Measurements from ENCODE around the gene ADARB2. TPM values are rescaled to one million over a fixed set of nuclear protein-coding genes. Genes with fewer than 3 reads are reported as not detected.

The ADARB2 gene
- total RNA-seq, 2 donors from 2014 or later: 1.1 to 1.8 TPM

DNA sequence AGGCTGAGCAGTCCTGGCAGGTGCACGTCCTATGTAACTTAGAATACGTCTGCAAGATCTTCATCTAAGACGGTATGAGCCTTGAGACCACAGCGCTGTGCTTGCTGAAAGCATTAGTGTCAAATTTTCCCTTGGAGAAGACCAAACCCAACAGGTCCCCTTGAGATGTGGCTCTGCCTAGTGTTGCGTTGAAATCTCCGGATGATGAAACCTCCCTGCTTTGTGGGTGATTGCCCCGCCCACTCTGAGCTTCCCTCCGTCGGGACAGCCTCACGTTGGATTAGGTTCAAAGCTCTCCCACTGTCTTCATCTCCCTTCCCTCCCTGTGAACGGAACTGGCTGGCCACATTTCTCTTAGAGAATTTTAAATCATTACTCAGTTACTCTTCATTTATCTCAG lies 102.0 kb downstream of the ADARB2 start:
- no peak overlapping the region for H3K4me3 Mint-ChIP-seq
- no peak overlapping the region for H3K9ac ChIP-seq (ENCODE audit: extremely low read depth, low read length, poor library complexity, severe bottlenecking)
- no peaks in the 10 kb centered on the region for H3K27me3 Mint-ChIP-seq (ENCODE audit: insufficient read depth)
- no peaks in the 10 kb centered on the region for H3K27me3 ChIP-seq (ENCODE audit: control insufficient read depth, insufficient read depth, low read length, poor library complexity, severe bottlenecking)
- H3K4me1 ChIP-seq (ENCODE audit: control insufficient read depth, insufficient read depth, low read length): no peaks in the 10 kb centered on the region
- no peaks in the 10 kb centered on the region for H3K4me1 Mint-ChIP-seq
- no peak overlapping the region for H3K27ac ChIP-seq (ENCODE audit: low read depth, low read length)
- H3K36me3 Mint-ChIP-seq (ENCODE audit: low read depth): no peaks in the 10 kb centered on the region
- no peak overlapping the region for H3K27ac Mint-ChIP-seq
- peak; percentile 42 for DNase-seq
- H3K4me3 ChIP-seq (ENCODE audit: low read length): no peak overlapping the region
- H3K9me3 Mint-ChIP-seq: no peaks in the 10 kb centered on the region
- WGBS, 2 experiments (ENCODE audit: insufficient coverage in 1 of 2, insufficient read length in 1 of 2): 77 to 81% methylated on average over 11 of the region's 11 CpGs
- no peaks in the 10 kb centered on the region for H3K36me3 ChIP-seq (ENCODE audit: control insufficient read depth, insufficient read depth, low read length)
- no peaks in the 10 kb centered on the region for H3K9me3 ChIP-seq (ENCODE audit: control insufficient read depth, low read length)
- TF ChIP-seq, protein P1, sequence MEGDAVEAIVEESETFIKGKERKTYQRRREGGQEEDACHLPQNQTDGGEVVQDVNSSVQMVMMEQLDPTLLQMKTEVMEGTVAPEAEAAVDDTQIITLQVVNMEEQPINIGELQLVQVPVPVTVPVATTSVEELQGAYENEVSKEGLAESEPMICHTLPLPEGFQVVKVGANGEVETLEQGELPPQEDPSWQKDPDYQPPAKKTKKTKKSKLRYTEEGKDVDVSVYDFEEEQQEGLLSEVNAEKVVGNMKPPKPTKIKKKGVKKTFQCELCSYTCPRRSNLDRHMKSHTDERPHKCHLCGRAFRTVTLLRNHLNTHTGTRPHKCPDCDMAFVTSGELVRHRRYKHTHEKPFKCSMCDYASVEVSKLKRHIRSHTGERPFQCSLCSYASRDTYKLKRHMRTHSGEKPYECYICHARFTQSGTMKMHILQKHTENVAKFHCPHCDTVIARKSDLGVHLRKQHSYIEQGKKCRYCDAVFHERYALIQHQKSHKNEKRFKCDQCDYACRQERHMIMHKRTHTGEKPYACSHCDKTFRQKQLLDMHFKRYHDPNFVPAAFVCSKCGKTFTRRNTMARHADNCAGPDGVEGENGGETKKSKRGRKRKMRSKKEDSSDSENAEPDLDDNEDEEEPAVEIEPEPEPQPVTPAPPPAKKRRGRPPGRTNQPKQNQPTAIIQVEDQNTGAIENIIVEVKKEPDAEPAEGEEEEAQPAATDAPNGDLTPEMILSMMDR (conservative IDR thresholded peaks at IDR 0.05): no peak

DNA sequence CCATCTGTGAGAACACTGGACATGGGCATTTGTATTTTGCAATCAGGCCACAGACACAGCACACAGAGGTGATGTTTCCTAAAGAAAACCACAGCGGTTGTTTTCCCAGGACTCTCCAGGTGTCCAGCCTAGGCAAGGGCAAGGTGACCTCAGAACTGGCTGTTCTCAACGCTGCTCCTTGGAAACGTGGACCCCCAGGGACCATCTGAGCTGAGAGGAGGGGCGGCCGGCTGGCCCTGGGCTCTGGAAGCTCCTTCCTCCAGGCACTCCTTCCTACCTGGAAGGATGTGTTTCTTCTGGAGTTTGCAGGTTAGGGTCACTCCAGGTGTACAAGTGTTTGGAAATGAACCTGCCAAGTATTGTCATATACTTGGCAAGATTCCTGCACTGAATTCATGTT lies 103.1 kb downstream of the ADARB2 start:
- Histone ChIP-seq H3K9me3 (ENCODE audit: control insufficient read depth, low read length) (no peaks in the 10 kb centered on the region), H3K27me3 (ENCODE audit: control insufficient read depth, insufficient read depth, low read length, poor library complexity, severe bottlenecking) (no peaks in the 10 kb centered on the region), H3K4me3 (ENCODE audit: low read length) (no peak overlapping the region), H3K36me3 (ENCODE audit: control insufficient read depth, insufficient read depth, low read length) (no peaks in the 10 kb centered on the region), H3K4me1 (ENCODE audit: control insufficient read depth, insufficient read depth, low read length) (no peaks in the 10 kb centered on the region), H3K27ac (ENCODE audit: low read depth, low read length) (no peak overlapping the region), H3K9ac (ENCODE audit: extremely low read depth, low read length, poor library complexity, severe bottlenecking) (no peak overlapping the region)
- WGBS, 2 experiments (ENCODE audit: insufficient coverage in 1 of 2, insufficient read length in 1 of 2): 90 to 100% methylated on average over 2 to 5 of the region's 5 CpGs
- no peaks in the 10 kb centered on the region for H3K36me3 Mint-ChIP-seq (ENCODE audit: low read depth)
- no peaks in the 10 kb centered on the region for H3K9me3 Mint-ChIP-seq
- H3K4me1 Mint-ChIP-seq: peaks cover 4% of the 10 kb centered on the region
- TF ChIP-seq, protein P1 (conservative IDR thresholded peaks at IDR 0.05): no peak
- DNase-seq: no peak
- H3K4me3 Mint-ChIP-seq: no peak overlapping the region
- H3K27me3 Mint-ChIP-seq (ENCODE audit: insufficient read depth): no peaks in the 10 kb centered on the region
- H3K27ac Mint-ChIP-seq: no peak overlapping the region

DNA sequence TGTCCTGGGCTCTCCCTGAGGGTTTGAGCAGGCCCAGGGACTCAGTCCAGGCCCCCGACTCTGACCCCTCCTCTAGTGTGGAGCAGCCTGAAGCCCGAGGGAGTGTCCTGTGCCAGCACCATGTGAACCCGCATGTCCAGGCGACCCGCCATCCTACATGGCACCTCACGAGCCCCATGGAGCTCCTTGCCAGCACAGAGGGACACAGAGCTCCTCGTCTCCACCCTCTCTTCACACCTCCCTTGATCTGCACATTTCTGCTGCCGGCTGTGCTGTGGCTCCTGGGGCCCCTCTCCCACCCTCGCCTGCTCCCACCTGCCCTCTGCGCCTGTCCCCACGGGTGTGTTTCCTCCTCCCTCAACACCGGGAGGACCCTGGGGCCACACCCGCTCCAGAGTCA lies 103.5 kb downstream of the ADARB2 start:
- Histone ChIP-seq H3K27me3 (ENCODE audit: control insufficient read depth, insufficient read depth, low read length, poor library complexity, severe bottlenecking) (no peaks in the 10 kb centered on the region), H3K9ac (ENCODE audit: extremely low read depth, low read length, poor library complexity, severe bottlenecking) (no peak overlapping the region), H3K27ac (ENCODE audit: low read depth, low read length) (no peak overlapping the region), H3K4me1 (ENCODE audit: control insufficient read depth, insufficient read depth, low read length) (no peaks in the 10 kb centered on the region), H3K9me3 (ENCODE audit: control insufficient read depth, low read length) (no peaks in the 10 kb centered on the region), H3K36me3 (ENCODE audit: control insufficient read depth, insufficient read depth, low read length) (no peaks in the 10 kb centered on the region), H3K4me3 (ENCODE audit: low read length) (no peak overlapping the region)
- H3K9me3 Mint-ChIP-seq: no peaks in the 10 kb centered on the region
- no peaks in the 10 kb centered on the region for H3K36me3 Mint-ChIP-seq (ENCODE audit: low read depth)
- TF ChIP-seq, protein P1 (conservative IDR thresholded peaks at IDR 0.05): no peak
- DNase-seq: peak; percentile 36
- no peaks in the 10 kb centered on the region for H3K27me3 Mint-ChIP-seq (ENCODE audit: insufficient read depth)
- WGBS, 2 experiments (ENCODE audit: insufficient coverage in 1 of 2, insufficient read length in 1 of 2): 91 to 93% methylated on average over 6 to 13 of the region's 13 CpGs
- H3K27ac Mint-ChIP-seq: no peak overlapping the region
- H3K4me1 Mint-ChIP-seq: peaks cover 4% of the 10 kb centered on the region
- H3K4me3 Mint-ChIP-seq: no peak overlapping the region
